HEK293 (cell line): ENCODE results near the gene HES1.

Source experiments
- CTCF ChIA-PET: fragments of 350-600 bp; formaldehyde crosslinking; extraction: SDS; loops from one replicate; lab custom pipeline; 2021; ENCODE audit warnings: antibody characterized with exemption; lab: Yijun Ruan, JAX
- POLR2A ChIA-PET: fragments of 300-600 bp; formaldehyde crosslinking; extraction: SDS; loops from one replicate; lab custom pipeline; 2020; ENCODE audit warnings: antibody characterized with exemption, inconsistent platforms; lab: Yijun Ruan, JAX
- H3K27ac ChIP-seq: fragments of 200-500 bp; sonication (Bioruptor generic); 2 replicates; pipeline ENCODE4 v1.5.1; 2014; ENCODE audit warnings: low read depth, low read length, control low read depth, inconsistent platforms; ENCODE audit errors: extremely low read depth
- H3K36me3 ChIP-seq, 2 experiments: fragments of 200-500 bp in 1 of 2; sonication (Bioruptor generic) in 1 of 2; 1 replicate in 1 of 2; 2 replicates in 1 of 2; pipeline ENCODE4 v1.5.1; 2014 to 2017; ENCODE audit warnings: inconsistent platforms in 2 of 2, low read length in 2 of 2; ENCODE audit not compliant: control insufficient read depth in 2 of 2, insufficient read depth in 1 of 2
- H3K4me1 ChIP-seq: fragments of 200-500 bp; sonication (Bioruptor generic); 2 replicates; pipeline ENCODE4 v1.5.1; 2014; ENCODE audit warnings: mild to moderate bottlenecking, low read length, inconsistent platforms; ENCODE audit not compliant: control insufficient read depth, insufficient read depth
- H3K4me3 ChIP-seq: 2 replicates; pipeline ENCODE4 v1.5.1; 2011; ENCODE audit warnings: low read depth, mild to moderate bottlenecking, control low read depth, low read length, moderate library complexity
- H3K9me3 ChIP-seq: fragments of 200-500 bp; sonication (Bioruptor generic); 2 replicates; pipeline ENCODE4 v1.5.1; 2014; ENCODE audit warnings: low read depth, low read length, inconsistent platforms; ENCODE audit not compliant: control insufficient read depth, insufficient read depth
- EGR2 ChIP-seq: fragments of 450-650 bp; formaldehyde crosslinking; IDR thresholded peaks from 2 replicates; pipeline ENCODE4 v1.5.1; 2016; ENCODE audit warnings: low read depth, missing biosample characterization, missing genetic modification characterization
- GFI1B ChIP-seq: fragments of 450-650 bp; formaldehyde crosslinking; IDR thresholded peaks from 2 replicates; pipeline ENCODE4 v1.5.1; 2016; ENCODE audit warnings: missing biosample characterization, missing genetic modification characterization
- GLIS1 ChIP-seq: fragments of 450-650 bp; formaldehyde crosslinking; IDR thresholded peaks from 2 replicates; pipeline ENCODE4 v1.5.1; 2016; ENCODE audit warnings: missing biosample characterization, missing genetic modification characterization
- INSM2 ChIP-seq: fragments of 450-650 bp; formaldehyde crosslinking; IDR thresholded peaks from 2 replicates; pipeline ENCODE4 v1.5.1; 2016; ENCODE audit warnings: missing biosample characterization, missing genetic modification characterization
- KLF1 ChIP-seq: fragments of 450-650 bp; formaldehyde crosslinking; IDR thresholded peaks from 2 replicates; pipeline ENCODE4 v1.5.1; 2016; ENCODE audit warnings: missing biosample characterization, missing genetic modification characterization
- KLF8 ChIP-seq: fragments of 450-650 bp; formaldehyde crosslinking; IDR thresholded peaks from 2 replicates; pipeline ENCODE4 v1.5.1; 2016; ENCODE audit warnings: missing biosample characterization, missing genetic modification characterization
- MYNN ChIP-seq: fragments of 450-650 bp; formaldehyde crosslinking; IDR thresholded peaks from 2 replicates; pipeline ENCODE4 v1.5.1; 2016; ENCODE audit warnings: missing biosample characterization, missing genetic modification characterization, borderline replicate concordance
- SCRT1 ChIP-seq: fragments of 450-650 bp; formaldehyde crosslinking; IDR thresholded peaks from 2 replicates; pipeline ENCODE4 v1.5.1; 2016; ENCODE audit warnings: missing biosample characterization, missing genetic modification characterization, borderline replicate concordance
- SCRT2 ChIP-seq: fragments of 450-650 bp; formaldehyde crosslinking; IDR thresholded peaks from 2 replicates; pipeline ENCODE4 v1.5.1; 2016; ENCODE audit warnings: missing biosample characterization, missing genetic modification characterization
- SP7 ChIP-seq: fragments of 450-650 bp; formaldehyde crosslinking; IDR thresholded peaks from 2 replicates; pipeline ENCODE4 v1.5.1; 2016; ENCODE audit warnings: missing biosample characterization, missing genetic modification characterization
- WT1 ChIP-seq: fragments of 450-650 bp; formaldehyde crosslinking; IDR thresholded peaks from 2 replicates; pipeline ENCODE4 v1.5.1; 2016; ENCODE audit warnings: missing biosample characterization, missing genetic modification characterization
- ZBTB17 ChIP-seq: fragments of 450-650 bp; formaldehyde crosslinking; IDR thresholded peaks from 2 replicates; pipeline ENCODE4 v1.5.1; 2016; ENCODE audit warnings: missing biosample characterization, missing genetic modification characterization
- ZBTB20 ChIP-seq: fragments of 450-650 bp; formaldehyde crosslinking; IDR thresholded peaks from 2 replicates; pipeline ENCODE4 v1.5.1; 2016; ENCODE audit warnings: missing biosample characterization, missing genetic modification characterization
- ZBTB8A ChIP-seq: fragments of 450-650 bp; formaldehyde crosslinking; IDR thresholded peaks from 2 replicates; pipeline ENCODE4 v1.5.1; 2016; ENCODE audit warnings: missing biosample characterization, missing genetic modification characterization
- ZNF138 ChIP-seq: fragments of 450-650 bp; formaldehyde crosslinking; IDR thresholded peaks from 2 replicates; pipeline ENCODE4 v1.5.1; 2016; ENCODE audit warnings: missing biosample characterization, missing genetic modification characterization, borderline replicate concordance
- ZNF23 ChIP-seq: fragments of 450-650 bp; formaldehyde crosslinking; IDR thresholded peaks from 2 replicates; pipeline ENCODE4 v1.5.1; 2016; ENCODE audit warnings: missing biosample characterization, missing genetic modification characterization, borderline replicate concordance
- ZNF341 ChIP-seq: fragments of 450-650 bp; formaldehyde crosslinking; IDR thresholded peaks from 2 replicates; pipeline ENCODE4; 2016; ENCODE audit warnings: low read depth, missing biosample characterization, missing genetic modification characterization
- ZNF362 ChIP-seq: fragments of 450-650 bp; formaldehyde crosslinking; IDR thresholded peaks from 2 replicates; pipeline ENCODE4 v1.5.1; 2016; ENCODE audit warnings: missing biosample characterization, missing genetic modification characterization
- ZNF391 ChIP-seq: fragments of 450-650 bp; formaldehyde crosslinking; IDR thresholded peaks from 2 replicates; pipeline ENCODE4 v1.5.1; 2016; ENCODE audit warnings: low read depth, missing biosample characterization, missing genetic modification characterization, borderline replicate concordance
- ZNF433 ChIP-seq: fragments of 450-650 bp; formaldehyde crosslinking; IDR thresholded peaks from 2 replicates; pipeline ENCODE4 v1.5.1; 2016; ENCODE audit warnings: missing biosample characterization, missing genetic modification characterization, low read depth
- ZNF571 ChIP-seq: fragments of 450-650 bp; formaldehyde crosslinking; IDR thresholded peaks from 2 replicates; pipeline ENCODE4 v1.5.0; 2017; ENCODE audit warnings: missing biosample characterization, missing genetic modification characterization
- ZNF610 ChIP-seq: fragments of 450-650 bp; formaldehyde crosslinking; IDR thresholded peaks from 2 replicates; pipeline ENCODE4 v1.5.1; 2016; ENCODE audit warnings: missing biosample characterization, missing genetic modification characterization, borderline replicate concordance
- ZNF670 ChIP-seq: fragments of 450-650 bp; formaldehyde crosslinking; IDR thresholded peaks from 2 replicates; pipeline ENCODE4 v1.5.1; 2016; ENCODE audit warnings: missing biosample characterization, missing genetic modification characterization, low read depth
- ZNF76 ChIP-seq: fragments of 450-650 bp; formaldehyde crosslinking; IDR thresholded peaks from 2 replicates; pipeline ENCODE4; 2016; ENCODE audit warnings: low read depth, missing biosample characterization, missing genetic modification characterization, borderline replicate concordance
- ZSCAN23 ChIP-seq: fragments of 450-650 bp; formaldehyde crosslinking; IDR thresholded peaks from 2 replicates; pipeline ENCODE4 v1.5.1; 2016; ENCODE audit warnings: missing biosample characterization, missing genetic modification characterization
- TF ChIP-seq, protein P1 (sequence below): IDR thresholded peaks from 2 replicates; pipeline ENCODE4 v1.6.1; 2011; ENCODE audit warnings: mild to moderate bottlenecking, low read depth, low read length, borderline replicate concordance

Gene HES1

DNA sequence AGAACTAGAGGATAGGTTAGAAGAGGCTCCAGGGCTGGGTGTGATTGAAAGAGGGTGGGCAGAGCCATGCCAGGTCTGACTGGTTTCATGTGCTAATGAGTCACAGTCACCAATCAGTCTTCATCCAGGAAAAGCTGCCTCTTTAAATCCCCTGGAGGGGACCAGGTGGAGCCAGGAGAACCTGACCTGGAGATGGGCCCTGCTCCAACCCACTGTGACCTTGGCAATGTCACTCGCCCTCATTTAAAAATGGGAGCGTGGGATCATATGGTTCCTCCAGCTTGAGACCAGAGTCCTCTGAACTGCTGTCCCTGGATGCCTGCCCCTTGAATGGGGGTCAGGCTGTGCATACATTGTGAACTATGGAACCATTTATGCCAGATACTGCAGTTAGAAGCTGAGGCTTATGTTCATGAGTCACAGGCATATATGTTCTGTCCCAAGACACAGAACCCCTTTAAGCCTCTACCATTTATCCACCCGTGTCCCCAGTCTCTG, 23.0 kb downstream of the HES1 start:
- no peak overlapping the region for H3K27ac ChIP-seq
- TF ChIP-seq ZBTB20 (tag by site-specific recombination) (no peak), ZNF391 (no peak), MYNN (tag by site-specific recombination) (no peak), SP7 (tag by site-specific recombination) (no peak), GFI1B (tag by site-specific recombination) (no peak), KLF8 (tag by site-specific recombination) (no peak), INSM2 (no peak)
- TF ChIP-seq, all 188 proteins: peak for 0
- Histone ChIP-seq H3K36me3 (no peaks in the 10 kb centered on the region), H3K4me1 (no peaks in the 10 kb centered on the region; the same call in 1 of the 2 replicates), H3K9me3 (no peaks in the 10 kb centered on the region), H3K4me3 (no peak overlapping the region)
- POLR2A ChIA-PET, result no interaction called here
- CTCF ChIA-PET, result no interaction called here

DNA sequence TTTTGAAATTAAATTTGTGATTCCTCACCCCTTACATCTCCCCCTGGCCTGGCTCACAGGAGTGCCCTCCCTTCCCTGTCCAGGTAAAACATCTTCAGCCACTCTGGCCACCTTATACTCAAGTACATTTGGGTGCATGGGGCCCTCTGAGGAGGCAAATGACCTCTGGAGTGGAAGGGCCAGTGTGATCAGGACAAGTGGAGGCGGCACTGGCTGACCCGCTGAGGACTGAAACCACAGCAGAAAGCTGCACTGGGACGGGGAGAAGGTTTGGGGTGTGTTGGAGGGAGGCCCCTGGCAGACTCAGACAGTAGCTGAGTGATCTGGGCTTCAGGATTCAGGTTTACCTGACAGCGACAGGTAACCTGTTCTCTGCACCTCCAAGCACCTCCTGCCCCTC, 24.2 kb downstream of the HES1 start:
- Histone ChIP-seq H3K36me3 (no peaks in the 10 kb centered on the region), H3K9me3 (no peaks in the 10 kb centered on the region), H3K27ac (no peak overlapping the region), H3K4me1 (no peaks in the 10 kb centered on the region; the same call in none of the 2 replicates), H3K4me3 (no peak overlapping the region)
- TF ChIP-seq ZNF433 (no peak), SCRT1 (peak; percentile 27; the same call in 1 of the 2 replicates), SCRT2 (tag by site-specific recombination) (peak; percentile 73)
- ChIA-PET CTCF (no interaction called here), POLR2A (no interaction called here)

DNA sequence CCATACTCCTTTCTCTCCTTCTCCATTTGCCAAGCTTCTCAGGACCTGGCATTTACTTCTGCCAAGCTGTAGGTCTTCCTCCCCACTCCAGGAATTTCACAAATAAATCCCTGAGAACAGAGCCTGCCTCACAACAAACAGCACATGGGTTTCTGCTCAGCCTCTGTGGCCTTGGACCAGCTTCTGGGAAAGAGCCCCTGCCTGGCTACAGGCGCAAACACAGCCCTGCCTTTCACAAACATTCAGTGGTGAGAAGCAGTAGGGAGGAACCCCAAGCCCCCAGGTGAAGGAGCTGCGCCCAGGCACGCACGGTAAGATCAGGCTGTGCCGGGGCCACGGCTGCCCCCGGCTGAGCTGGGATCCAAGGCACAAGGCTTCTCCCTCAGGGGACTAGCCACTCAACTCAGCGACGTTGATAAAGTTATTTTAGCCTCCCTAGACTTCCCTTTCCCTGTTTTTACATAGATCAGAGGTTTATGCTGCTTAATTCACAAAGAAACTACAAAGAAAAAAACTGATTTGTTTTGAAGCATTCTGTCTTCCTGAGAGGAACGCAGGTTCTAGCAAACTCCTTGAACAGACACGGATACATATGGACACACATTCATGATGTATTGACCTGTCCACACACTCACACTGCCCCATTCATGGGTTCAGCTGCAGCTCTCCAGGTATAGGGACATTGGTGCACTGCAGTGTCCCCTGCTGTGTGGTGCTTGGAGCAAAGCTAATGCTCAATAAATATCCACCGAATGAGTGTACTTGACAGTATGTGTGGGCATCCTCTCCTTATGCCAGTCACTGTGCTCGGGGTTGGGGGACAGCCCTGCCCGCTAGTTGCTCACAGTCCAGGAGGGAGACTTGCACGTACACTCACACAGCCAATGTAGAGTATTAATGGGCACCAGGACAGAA, 25.4 kb downstream of the HES1 start:
- no peaks in the 10 kb centered on the region for H3K36me3 ChIP-seq
- ChIA-PET POLR2A (no interaction called here), CTCF (interaction anchor here (1.0 kb wide), 1 partner anchor 152 kb away, joined by 3 read pairs; no protein-coding TSS in a partner anchor)
- no peaks in the 10 kb centered on the region for H3K9me3 ChIP-seq
- H3K4me3 ChIP-seq, result no peak overlapping the region
- H3K27ac ChIP-seq, result peak overlapping the region; percentile 32; the same call in 1 of the 2 replicates
- peaks cover 10% of the 10 kb centered on the region for H3K4me1 ChIP-seq
- TF ChIP-seq ZBTB8A (tag by site-specific recombination), result peak; percentile 59; the same call in 1 of the 2 replicates
- TF ChIP-seq ZBTB20 (tag by site-specific recombination), result peak; percentile 20; the same call in 1 of the 2 replicates
- TF ChIP-seq EGR2 (tag by site-specific recombination), result no peak
- TF ChIP-seq, protein P1, sequence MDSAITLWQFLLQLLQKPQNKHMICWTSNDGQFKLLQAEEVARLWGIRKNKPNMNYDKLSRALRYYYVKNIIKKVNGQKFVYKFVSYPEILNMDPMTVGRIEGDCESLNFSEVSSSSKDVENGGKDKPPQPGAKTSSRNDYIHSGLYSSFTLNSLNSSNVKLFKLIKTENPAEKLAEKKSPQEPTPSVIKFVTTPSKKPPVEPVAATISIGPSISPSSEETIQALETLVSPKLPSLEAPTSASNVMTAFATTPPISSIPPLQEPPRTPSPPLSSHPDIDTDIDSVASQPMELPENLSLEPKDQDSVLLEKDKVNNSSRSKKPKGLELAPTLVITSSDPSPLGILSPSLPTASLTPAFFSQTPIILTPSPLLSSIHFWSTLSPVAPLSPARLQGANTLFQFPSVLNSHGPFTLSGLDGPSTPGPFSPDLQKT, result no peak
- TF ChIP-seq ZNF571, result no peak
- no peak for TF ChIP-seq ZSCAN23 (tag by site-specific recombination)
- TF ChIP-seq ZNF610 (tag by site-specific recombination), result no peak
- TF ChIP-seq ZBTB17 (tag by site-specific recombination), result no peak
- TF ChIP-seq ZNF23 (tag by site-specific recombination), result no peak
- TF ChIP-seq ZNF341 (tag by site-specific recombination), result peak; percentile 80
- TF ChIP-seq ZNF138 (tag by site-specific recombination), result no peak
- no peak for TF ChIP-seq ZNF670 (tag by site-specific recombination)
- TF ChIP-seq GLIS1 (tag by site-specific recombination), result peak; percentile 78
- TF ChIP-seq SCRT2 (tag by site-specific recombination), result no peak
- no peak for TF ChIP-seq ZNF362 (tag by site-specific recombination)
- no peak for TF ChIP-seq KLF1 (tag by site-specific recombination)
- TF ChIP-seq ZNF76, result no peak
- TF ChIP-seq WT1 (tag by site-specific recombination), result peak; percentile 89
